ENCODE results near the gene TREML1.

- TF ChIP-seq CTCF (IDR thresholded peaks at IDR 0.05) (no peak), POLR2A (IDR thresholded peaks at IDR 0.05) (no peak)
These were observed 47.6 kb upstream of the TREML1 start for GRCh38 chr6:41201764-41202173.
